ENCODE results near the gene OR52W1.

GRCh38 chr11:6219359-6219758 is 20.3 kb downstream of the OR52W1 start:
- TF ChIP-seq, protein P1, sequence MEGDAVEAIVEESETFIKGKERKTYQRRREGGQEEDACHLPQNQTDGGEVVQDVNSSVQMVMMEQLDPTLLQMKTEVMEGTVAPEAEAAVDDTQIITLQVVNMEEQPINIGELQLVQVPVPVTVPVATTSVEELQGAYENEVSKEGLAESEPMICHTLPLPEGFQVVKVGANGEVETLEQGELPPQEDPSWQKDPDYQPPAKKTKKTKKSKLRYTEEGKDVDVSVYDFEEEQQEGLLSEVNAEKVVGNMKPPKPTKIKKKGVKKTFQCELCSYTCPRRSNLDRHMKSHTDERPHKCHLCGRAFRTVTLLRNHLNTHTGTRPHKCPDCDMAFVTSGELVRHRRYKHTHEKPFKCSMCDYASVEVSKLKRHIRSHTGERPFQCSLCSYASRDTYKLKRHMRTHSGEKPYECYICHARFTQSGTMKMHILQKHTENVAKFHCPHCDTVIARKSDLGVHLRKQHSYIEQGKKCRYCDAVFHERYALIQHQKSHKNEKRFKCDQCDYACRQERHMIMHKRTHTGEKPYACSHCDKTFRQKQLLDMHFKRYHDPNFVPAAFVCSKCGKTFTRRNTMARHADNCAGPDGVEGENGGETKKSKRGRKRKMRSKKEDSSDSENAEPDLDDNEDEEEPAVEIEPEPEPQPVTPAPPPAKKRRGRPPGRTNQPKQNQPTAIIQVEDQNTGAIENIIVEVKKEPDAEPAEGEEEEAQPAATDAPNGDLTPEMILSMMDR (conservative IDR thresholded peaks at IDR 0.05), result no peak
- no peak for TF ChIP-seq ZFX (IDR thresholded peaks at IDR 0.05)
